A375 (cell line): ENCODE results near the gene CDC42SE1. TPM values are rescaled to one million over a fixed set of nuclear protein-coding genes. Genes with fewer than 3 reads are reported as not detected.

Experiments
- small RNA-seq: library from RNA; depleted of rRNA; stranded (forward); fragments of <200 nt; gene quantifications from one replicate; pipeline ENCODE3, GENCODE V24; 2014
- total RNA-seq: library from RNA; depleted of rRNA; stranded (reverse); fragments of >200 nt; shearing (Covaris generic); gene quantifications from 2 replicates; pipeline ENCODE4 v1.2.3, GENCODE V29; 2014; rRNA removed

CDC42SE1 gene, protein sequence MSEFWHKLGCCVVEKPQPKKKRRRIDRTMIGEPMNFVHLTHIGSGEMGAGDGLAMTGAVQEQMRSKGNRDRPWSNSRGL
- 79.9 and 87.9 TPM in 2 replicates for total RNA-seq

GRCh38 chr1:151059109-151060006 lies at the start of gene CDC42SE1:
Gene CDC42SE1, minus strand, starts transcription at chr1:151059622. Its CDS starts 3,892 bp downstream, at chr1:151055730.

DNA sequence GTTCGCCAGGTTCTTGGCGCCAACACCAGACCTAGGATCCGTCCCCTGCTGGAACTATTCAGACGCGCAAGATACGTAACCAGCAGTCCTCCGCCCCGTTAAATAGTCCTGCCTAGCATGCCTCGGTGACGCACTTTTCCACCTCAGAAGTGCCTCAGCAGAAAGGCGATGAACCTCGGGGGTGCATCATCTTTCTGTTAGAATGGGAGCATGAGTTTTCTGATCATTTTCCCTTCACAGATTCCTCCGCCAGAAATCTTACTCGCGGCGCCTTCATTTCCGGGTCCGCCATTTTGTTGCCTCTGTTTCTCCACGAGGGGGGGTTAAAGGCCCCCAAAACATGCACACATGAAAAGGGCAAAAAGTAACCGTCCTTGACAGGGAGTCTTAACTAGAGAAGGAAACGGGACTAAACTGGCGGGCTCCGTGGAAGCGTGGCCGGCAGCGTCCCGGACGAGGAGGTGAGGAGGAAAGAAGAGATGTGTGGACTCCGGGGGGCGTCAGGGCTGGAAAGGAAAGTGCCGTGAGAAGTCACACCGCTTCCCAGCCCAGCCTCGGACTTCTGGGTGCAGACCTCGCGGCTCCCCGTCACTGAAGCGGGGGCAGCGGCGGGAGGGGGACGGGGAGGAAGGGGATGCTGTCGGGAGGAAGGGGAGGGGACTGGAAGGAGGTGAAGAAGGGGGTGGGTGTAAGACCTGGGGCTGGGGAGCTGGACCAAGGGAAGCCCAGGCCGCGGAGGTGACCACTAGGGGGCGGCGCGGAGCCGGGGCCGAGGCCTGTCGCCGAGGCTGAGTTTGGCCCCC lies 11.3 kb upstream of the CDC42SE1 start, which contains the start of gene GABPB2:
TSS of gene GABPB2 (plus strand) at position 288 of the 803 bp plus-strand sequence. CDS start 17,429 bp downstream, outside the sequence.

DNA sequence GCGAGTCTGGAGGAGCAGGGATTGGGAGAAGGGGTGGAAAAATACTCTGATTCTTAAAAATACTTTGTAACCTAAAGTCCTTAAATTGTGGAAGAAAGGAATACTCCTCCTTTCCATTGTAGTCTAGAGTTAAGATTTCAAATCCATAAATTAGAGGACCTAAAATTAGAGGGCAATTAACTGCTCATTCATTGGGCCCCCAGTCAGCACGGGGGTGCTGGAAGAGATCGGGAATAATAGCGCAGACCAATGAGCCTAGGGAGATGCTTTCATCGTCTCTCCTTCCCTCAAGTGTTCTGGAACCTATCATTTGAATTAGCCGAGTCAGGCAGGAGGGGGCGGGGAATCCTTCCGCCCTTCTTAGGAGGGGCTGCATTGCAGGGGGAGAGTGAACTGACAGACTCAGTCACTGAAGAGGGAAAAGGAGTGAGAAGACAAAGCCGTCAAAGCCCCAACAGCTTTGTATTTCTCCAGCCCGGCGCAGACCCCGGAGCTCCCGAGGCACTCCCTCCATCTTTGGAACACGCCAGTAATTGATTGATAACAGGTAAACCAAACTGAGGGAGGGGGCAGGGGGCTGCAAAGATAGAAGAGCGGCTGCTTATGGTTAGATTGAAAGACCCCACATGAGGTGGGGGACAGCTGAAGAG lies 710 bp upstream of the CDC42SE1 start, which contains the start of gene MLLT11:
TSS of gene MLLT11 (plus strand) at position 391 of the 650 bp plus-strand sequence. CDS start 6,828 bp downstream, outside the sequence.

DNA sequence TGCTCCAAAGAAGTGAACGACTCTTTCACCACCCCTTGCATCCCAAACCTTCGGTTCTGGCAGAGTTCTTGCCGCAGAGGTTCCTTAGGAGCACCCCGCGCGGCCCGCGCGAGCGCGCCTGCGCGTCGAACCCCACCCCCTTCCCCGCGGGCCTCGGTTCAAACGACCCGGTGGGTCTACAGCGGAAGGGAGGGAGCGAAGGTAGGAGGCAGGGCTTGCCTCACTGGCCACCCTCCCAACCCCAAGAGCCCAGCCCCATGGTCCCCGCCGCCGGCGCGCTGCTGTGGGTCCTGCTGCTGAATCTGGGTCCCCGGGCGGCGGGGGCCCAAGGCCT lies 11.9 kb downstream of the CDC42SE1 start, which contains the start of gene C1orf56:
TSS of gene C1orf56 (plus strand) at position 161 of the 334 bp plus-strand sequence. CDS start at position 258, 97 bp downstream.

GRCh38 chr1:151036356-151036755 lies 23.1 kb downstream of the CDC42SE1 start, which contains the start of gene BNIPL:
Gene BNIPL, plus strand, starts transcription at chr1:151036586. Its CDS starts 140 bp downstream, at chr1:151036726.

DNA sequence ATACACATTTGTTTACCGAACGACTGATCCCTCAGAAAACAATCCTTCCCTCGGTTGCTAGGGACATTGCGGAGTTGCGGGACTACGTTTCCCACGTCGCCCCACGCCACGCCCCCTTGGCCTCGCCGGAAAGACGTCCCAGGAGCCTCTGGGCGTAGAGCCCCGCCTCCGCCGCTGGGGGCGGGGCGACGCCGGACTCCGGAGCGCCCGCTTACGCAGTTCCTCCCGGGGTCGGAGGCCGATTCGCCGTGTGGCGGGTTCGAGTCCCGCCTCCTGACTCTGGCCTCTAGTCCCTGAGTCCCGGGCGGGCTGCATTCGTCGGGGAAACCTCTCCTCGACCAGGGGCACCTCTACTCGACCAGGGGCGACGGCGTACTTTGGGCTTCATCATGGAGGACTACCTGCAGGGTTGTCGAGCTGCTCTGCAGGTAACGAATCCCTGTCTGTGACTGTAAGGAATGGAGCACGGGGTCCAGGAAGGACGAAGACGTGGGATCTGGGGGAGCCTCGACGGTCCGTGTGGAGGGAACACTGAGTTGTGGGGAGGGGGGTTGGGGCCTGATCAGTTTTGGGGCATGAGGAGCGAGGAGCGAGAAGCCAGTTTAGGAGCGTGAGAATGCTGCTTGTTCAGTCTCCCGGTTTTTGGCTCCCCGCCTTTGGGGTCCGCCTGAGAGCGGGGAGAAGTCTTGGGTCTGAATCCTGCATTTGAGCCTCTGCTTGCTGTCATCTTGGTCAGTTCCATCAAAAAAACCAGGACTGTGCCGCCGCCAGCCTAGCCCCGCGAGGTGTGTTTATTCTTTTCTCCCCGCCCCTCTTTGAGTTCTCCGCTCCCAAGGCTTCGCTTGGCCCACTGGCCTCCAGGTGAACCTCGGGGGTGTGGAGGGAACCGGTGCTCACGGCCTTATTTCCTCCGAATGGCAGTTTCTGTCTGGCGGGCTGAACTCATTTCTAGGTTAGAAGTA lies 50.9 kb downstream of the CDC42SE1 start, which contains the start of gene PRUNE1:
TSS of gene PRUNE1 (plus strand) at position 206 of the 962 bp plus-strand sequence. CDS start at position 390, 184 bp downstream.

GRCh38 chr1:151006327-151007052 lies 52.9 kb downstream of the CDC42SE1 start, which contains the start of gene MINDY1:
Gene MINDY1, minus strand, starts transcription at chr1:151006902. Its CDS starts 4,285 bp downstream, at chr1:151002617.

Small RNA genes within 50 kb of the gene (small RNA-seq; reads per million reads assigned to genes)
- not detected for gene RNU6-884P

Other genes with a start within 250 kb of the CDC42SE1 start
- 16.8 and 25.3 TPM in 2 replicates for gene ARNT, start 183.0 kb downstream of the CDC42SE1 start, total RNA-seq
- not detected in 2 replicates for gene CTXND2, start 172.5 kb downstream of the CDC42SE1 start, total RNA-seq
- gene SETDB1, start 133.3 kb downstream of the CDC42SE1 start, total RNA-seq: 53.2 and 66.0 TPM in 2 replicates
- 143 and 158 TPM in 2 replicates for gene CERS2, start 84.8 kb downstream of the CDC42SE1 start, total RNA-seq
- 2.4 and 2.7 TPM in 2 replicates for gene ANXA9, start 77.3 kb downstream of the CDC42SE1 start, total RNA-seq
- 12.5 and 13.5 TPM in 2 replicates for gene MINDY1, start 52.7 kb downstream of the CDC42SE1 start, total RNA-seq
- 14.7 and 15.2 TPM in 2 replicates for gene PRUNE1, start 51.2 kb downstream of the CDC42SE1 start, total RNA-seq
- 0.30 and 2.2 TPM in 2 replicates for gene BNIPL, start 23.0 kb downstream of the CDC42SE1 start, total RNA-seq
- 4.3 and 6.8 TPM in 2 replicates for gene C1orf56, start 11.9 kb downstream of the CDC42SE1 start, total RNA-seq
- gene MLLT11, start 775 bp upstream of the CDC42SE1 start, total RNA-seq: 7.4 and 7.6 TPM in 2 replicates
- gene GABPB2, start 11.1 kb upstream of the CDC42SE1 start, total RNA-seq: 8.9 and 13.4 TPM in 2 replicates
- gene SEMA6C, start 87.0 kb upstream of the CDC42SE1 start, total RNA-seq: 1.1 and 2.3 TPM in 2 replicates
- not detected in 2 replicates for gene TNFAIP8L2, start 97.0 kb upstream of the CDC42SE1 start, total RNA-seq
- gene LYSMD1, start 106.3 kb upstream of the CDC42SE1 start, total RNA-seq: 13.2 and 15.1 TPM in 2 replicates
- gene SCNM1, start 106.5 kb upstream of the CDC42SE1 start, total RNA-seq: 129 and 130 TPM in 2 replicates
- 0.38 and 0.40 TPM in 2 replicates for gene TMOD4, start 116.4 kb upstream of the CDC42SE1 start, total RNA-seq
- gene VPS72, start 130.6 kb upstream of the CDC42SE1 start, total RNA-seq: 92.9 and 126 TPM in 2 replicates
- gene PIP5K1A, start 138.9 kb upstream of the CDC42SE1 start, total RNA-seq: 72.2 and 99.9 TPM in 2 replicates
- gene PSMD4, start 195.1 kb upstream of the CDC42SE1 start, total RNA-seq: 491 and 493 TPM in 2 replicates
- 33.5 and 34.2 TPM in 2 replicates for gene ZNF687, start 222.7 kb upstream of the CDC42SE1 start, total RNA-seq